Ovary (tissue), 9 donors: ENCODE data around the gene RPA3. TPM values are rescaled to one million over a fixed set of nuclear protein-coding genes. Genes with fewer than 3 reads are reported as not detected.
A peak's percentile ranks its signal among the peaks of the same experiment; 100 is the strongest.

Experiments used
- DNase-seq, 5 donors: peaks; one replicate each; pipeline ENCODE4 v3.0.0-alpha.2; 2019 to 2020
- H3K27ac ChIP-seq, 2 donors: fragments of 200-600 bp; one replicate each; pipeline versions ENCODE4 v1.5.1 to v1.8.0; 2019 to 2022
- H3K27me3 ChIP-seq: fragments of 200-600 bp; one replicate; pipeline ENCODE4 v1.8.0; 2022
- H3K36me3 ChIP-seq: fragments of 200-600 bp; sonication (generic); one replicate; pipeline ENCODE4 v1.5.1; 2019
- H3K4me1 ChIP-seq: one replicate; pipeline ENCODE4 v1.8.1; 2013; ENCODE audit warnings: mild to moderate bottlenecking, moderate library complexity; ENCODE audit not compliant: insufficient read depth
- H3K4me3 ChIP-seq: fragments of 200-600 bp; sonication (generic); one replicate; pipeline ENCODE4 v1.5.1; 2017
- H3K9me3 ChIP-seq, 2 donors: fragments of 200-600 bp in 1 of 2; sonication (generic) in 1 of 2; one replicate each; pipeline versions ENCODE4 v1.5.1 to v1.8.1; 2013 to 2019; ENCODE audit warnings: mild to moderate bottlenecking in 1 of 2, moderate library complexity in 1 of 2
- CTCF ChIP-seq, 3 donors: fragments of 450-650 bp in 2 of 3; fragments of 200-600 bp in 1 of 3; IDR thresholded peaks; one replicate each; pipeline versions ENCODE4 v1.5.1 to v1.8.0; 2016 to 2022; ENCODE audit warnings: antibody characterized with exemption in 3 of 3, mild to moderate bottlenecking in 1 of 3
- EP300 ChIP-seq: sonication (generic); formaldehyde crosslinking; IDR thresholded peaks from one replicate; pipeline ENCODE4 v1.6.1; 2017; ENCODE audit warnings: antibody characterized with exemption
- POLR2A ChIP-seq: fragments of 450-650 bp; IDR thresholded peaks from one replicate; pipeline ENCODE4 v1.6.1; 2017; ENCODE audit warnings: antibody characterized with exemption, mild to moderate bottlenecking, moderate library complexity
- WGBS, 3 donors: extraction: QIAGEN DNeasy Blood & Tissue Kit in 1 of 3; methylation state at CpG; one replicate each; pipeline versions ENCODE4 v1.1.5 to v1.1.7; 2013 to 2017; 5-methylcytosine and 5-hydroxymethylcytosine counted together
- intact Hi-C, 4 donors: fragments of 100-400 bp; cut with DNase I; formaldehyde crosslinking; loops; one replicate each; pipeline versions ENCODE4 v1.11.0 to v1.15.1; 2022 to 2023
- polyA plus RNA-seq, 2 donors: library from polyadenylated mRNA; stranded (reverse); fragments of 200-250 nt in 1 of 2; fragments of 350-450 nt in 1 of 2; fragmentation: Illumina TruSeq in 1 of 2; extraction: RNeasy Lipid Tissue Mini Kit (QIAGEN cat#74804) in 1 of 2; gene quantifications; one replicate each; pipeline ENCODE4 v1.2.3, GENCODE V29; 2013 to 2014
- total RNA-seq, 7 donors: library from RNA; depleted of rRNA in 2 of 7; stranded (reverse); fragments of >200 nt in 2 of 7; fragmentation: NEBNext Ultra II Directional in 3 of 7; extraction: Animal tissue kit (Norgen Biotek cat#: 25700) in 3 of 7; gene quantifications; one replicate each; pipeline versions ENCODE4 v1.1.0 to v1.2.4, GENCODE V29; 2016 to 2023
- donor health status: DM: no; HTN: no; CAD: no; lungs with moderate emphysema.
- donor health status: DM: no; HTN: no; CAD: no.
- donor health status: Bipolar disorder and iron deficiency.
- donor health status: DM: yes; HTN: yes; CAD: no.
- donor health status: DM: no; HTN: no; CAD: no.
- donor health status: DM: yes; HTN: yes; CAD: no.

RPA3 gene
- total and polyA plus RNA-seq, 9 donors = 8.6 to 28.6 (median 17.8) TPM

GRCh38 chr7:7761974-7762779 is 43.8 kb upstream of the RPA3 start:
- Histone ChIP-seq H3K4me3 (peak overlapping the region; percentile 4), H3K4me1 (peaks cover 2% of the 10 kb centered on the region), H3K9me3 (no peaks in the 10 kb centered on the region), H3K27ac (peak overlapping the region in 1 of 2 donors; percentile 26), H3K27me3 (no peaks in the 10 kb centered on the region), H3K36me3 (no peaks in the 10 kb centered on the region)
- 18 to 22% (median 19%) methylated on average over 9 of the region's 9 CpGs for WGBS, 3 donors
- DNase-seq = no peak
- TF ChIP-seq CTCF (IDR thresholded peaks at IDR 0.05) (no peak), EP300 (no peak), POLR2A (no peak)
- intact Hi-C loops = no loop called here

GRCh38 chr7:7761340-7761973 is 43.0 kb upstream of the RPA3 start:
- H3K9me3 ChIP-seq = no peaks in the 10 kb centered on the region
- H3K4me3 ChIP-seq = no peak overlapping the region
- 46 to 58% (median 54%) methylated on average over 5 of the region's 5 CpGs for WGBS, 3 donors
- H3K36me3 ChIP-seq = no peaks in the 10 kb centered on the region
- TF ChIP-seq CTCF (IDR thresholded peaks at IDR 0.05) = no peak
- peaks cover 2% of the 10 kb centered on the region for H3K4me1 ChIP-seq
- no peaks in the 10 kb centered on the region for H3K27me3 ChIP-seq
- no peak for DNase-seq
- H3K27ac ChIP-seq = no peak overlapping the region
- intact Hi-C loops = no loop called here

GRCh38 chr7:7757576-7757975 is 39.2 kb upstream of the RPA3 start:
- intact Hi-C loops = no loop called here
- H3K9me3 ChIP-seq = no peaks in the 10 kb centered on the region
- H3K4me3 ChIP-seq = no peak overlapping the region
- H3K27me3 ChIP-seq = no peaks in the 10 kb centered on the region
- 69 to 83% (median 73%) methylated on average over 4 of the region's 4 CpGs for WGBS, 3 donors
- no peak for DNase-seq
- H3K36me3 ChIP-seq = no peaks in the 10 kb centered on the region
- no peak overlapping the region for H3K27ac ChIP-seq
- no peak for TF ChIP-seq POLR2A
- no peak for TF ChIP-seq EP300
- TF ChIP-seq CTCF (IDR thresholded peaks at IDR 0.05) = no peak
- peaks cover 2% of the 10 kb centered on the region for H3K4me1 ChIP-seq

- Histone ChIP-seq H3K4me3 (no peak overlapping the region), H3K36me3 (no peaks in the 10 kb centered on the region), H3K27ac (no peak overlapping the region), H3K27me3 (no peaks in the 10 kb centered on the region), H3K9me3 (no peaks in the 10 kb centered on the region), H3K4me1 (no peaks in the 10 kb centered on the region)
- no peak for DNase-seq
- WGBS, 3 donors = 87 to 93% (median 91%) methylated on average over 3 of the region's 3 CpGs
- intact Hi-C loops = no loop called here
- TF ChIP-seq EP300 (no peak), CTCF (IDR thresholded peaks at IDR 0.05) (no peak), POLR2A (no peak)
These were observed 38.2 kb upstream of the RPA3 start for GRCh38 chr7:7756577-7756976.
